A549 (cell line): ENCODE data around the gene HAUS3. TPM values are rescaled to one million over a fixed set of nuclear protein-coding genes. Genes with fewer than 3 reads are reported as not detected.

Experiments
- ATAC-seq, 2 experiments: fragments of 200-7000 bp in 1 of 2; fragments of >200 bp in 1 of 2; cut with Nextera tagmentation in 1 of 2; cut with Tn5 transposase in 1 of 2; 3 replicates each; pipeline versions ENCODE4 v1.8.0 to v1.9.1; 2018 to 2020; ENCODE audit warnings: mild to moderate bottlenecking in 1 of 2, moderate library complexity in 1 of 2
- CTCF ChIA-PET: fragments of 300-600 bp; sonication (Branson Sonifier 250); formaldehyde crosslinking; extraction: SDS; loops from one replicate; lab custom pipeline; 2021; ENCODE audit warnings: antibody characterized with exemption, inconsistent platforms; lab: Yijun Ruan, JAX
- POLR2A ChIA-PET: fragments of 350-600 bp; formaldehyde crosslinking; extraction: SDS; loops from one replicate; lab custom pipeline; 2021; ENCODE audit warnings: antibody characterized with exemption, inconsistent platforms; lab: Yijun Ruan, JAX
- DNase-seq, 2 experiments: peaks; one replicate each; pipeline versions ENCODE4 v3.0.0 to v3.0.0-alpha.2; 2011 to 2016; ENCODE audit warnings: low read depth in 1 of 2, low spot score in 1 of 2
- FAIRE-seq: peaks from 2 replicates; lab custom pipeline; 2011; peaks lifted over from hg19 to GRCh38; lab: Jason Lieb, UNC
- H3K27ac ChIP-seq, 2 experiments: fragments of >200 bp; sonication (Bioruptor Twin); formaldehyde crosslinking; 3 replicates each; pipeline ENCODE4 v1.5.1; 2016 to 2017
- H3K4me1 ChIP-seq: fragments of >200 bp; sonication (Bioruptor Twin); formaldehyde crosslinking; 3 replicates; pipeline ENCODE4 v1.6.1; 2016
- H3K4me2 ChIP-seq: fragments of >200 bp; sonication (Bioruptor Twin); formaldehyde crosslinking; 3 replicates; pipeline ENCODE4 v1.6.1; 2016
- H3K4me3 ChIP-seq: fragments of >200 bp; sonication (Bioruptor Twin); formaldehyde crosslinking; 3 replicates; pipeline ENCODE4 v1.5.1; 2016
- H3K9me3 ChIP-seq: fragments of >200 bp; sonication (Bioruptor Twin); formaldehyde crosslinking; 3 replicates; pipeline ENCODE4 v1.6.1; 2016
- CHD2 ChIP-seq: fragments of 150-350 bp; IDR thresholded peaks from 2 replicates; pipeline ENCODE4 v1.6.1; 2014; ENCODE audit warnings: low read length; ENCODE audit not compliant: partially characterized antibody
- EHF ChIP-seq: fragments of 250-450 bp; sonication (Bioruptor Pico); IDR thresholded peaks from 2 replicates; pipeline ENCODE4 v1.5.0; 2020; ENCODE audit warnings: mild to moderate bottlenecking
- FOSB ChIP-seq: fragments of 250-450 bp; sonication (Bioruptor Pico); IDR thresholded peaks from 2 replicates; pipeline ENCODE4 v1.5.0; 2020; ENCODE audit warnings: mild to moderate bottlenecking, moderate library complexity
- FOXS1 ChIP-seq: fragments of 250-450 bp; sonication (Bioruptor Pico); IDR thresholded peaks from 2 replicates; pipeline ENCODE4 v1.5.0; 2020; ENCODE audit warnings: mild to moderate bottlenecking, moderate library complexity
- HOXB13 ChIP-seq: fragments of 250-450 bp; sonication (Bioruptor Pico); IDR thresholded peaks from 2 replicates; pipeline ENCODE4 v1.5.0; 2020; ENCODE audit warnings: low read depth, mild to moderate bottlenecking, moderate library complexity
- HOXB5 ChIP-seq: fragments of 250-450 bp; sonication (Bioruptor Pico); IDR thresholded peaks from 2 replicates; pipeline ENCODE4 v1.5.0; 2020; ENCODE audit warnings: mild to moderate bottlenecking, moderate library complexity
- MAFK ChIP-seq: fragments of 450-650 bp; IDR thresholded peaks from 2 replicates; pipeline ENCODE4 v1.6.1; 2014; ENCODE audit not compliant: partially characterized antibody
- NPAS2 ChIP-seq: fragments of 250-450 bp; sonication (Bioruptor Pico); IDR thresholded peaks from 2 replicates; pipeline ENCODE4 v1.8.0; 2022; ENCODE audit warnings: mild to moderate bottlenecking, moderate library complexity, borderline replicate concordance
- RAD21 ChIP-seq, 2 experiments: fragments of >200 bp in 1 of 2; sonication (Bioruptor Twin) in 1 of 2; formaldehyde crosslinking in 1 of 2; IDR thresholded peaks in 1 of 2; conservative IDR thresholded peaks in 1 of 2; 2 replicates in 1 of 2; 3 replicates in 1 of 2; pipeline ENCODE4 v1.6.1; 2012 to 2018; ENCODE audit warnings: inconsistent platforms in 1 of 2
- RNF2 ChIP-seq: fragments of 200-600 bp; sonication (generic); IDR thresholded peaks from 2 replicates; pipeline ENCODE4 v1.6.1; 2016; ENCODE audit warnings: low read depth, mild to moderate bottlenecking, antibody characterized with exemption, moderate library complexity, borderline replicate concordance
- SMC3 ChIP-seq: fragments of >200 bp; sonication (Bioruptor Twin); formaldehyde crosslinking; IDR thresholded peaks from 3 replicates; pipeline ENCODE4 v1.6.1; 2018; ENCODE audit warnings: inconsistent platforms
- TP53 ChIP-seq: fragments of 250-450 bp; sonication (Bioruptor Pico); IDR thresholded peaks from 2 replicates; pipeline ENCODE4 v1.5.0; 2021; ENCODE audit warnings: mild to moderate bottlenecking, moderate library complexity
- ZNF302 ChIP-seq: fragments of 250-450 bp; sonication (Bioruptor Pico); IDR thresholded peaks from 2 replicates; pipeline ENCODE4 v1.9.0; 2021; ENCODE audit warnings: inconsistent platforms, mild to moderate bottlenecking, moderate library complexity
- WGBS: methylation state at CpG from one replicate; pipeline ENCODE4 v1.1.6; 2017; ENCODE audit errors: missing lambda C conversion rate; 5-methylcytosine and 5-hydroxymethylcytosine counted together
- polyA plus RNA-seq, 4 experiments: library from polyadenylated mRNA; depleted of rRNA in 3 of 4; stranded (reverse); fragments of >200 nt; fragmentation: RNase III in 1 of 4; extraction: RNeasy Plus Mini Kit Qiagen cat#74134 plus additional on column Dnase treatment in 1 of 4; gene quantifications; 2 replicates in 3 of 4; 3 replicates in 1 of 4; pipeline ENCODE4 v1.2.3, GENCODE V29; 2011 to 2017
- TF ChIP-seq, protein P1 (sequence below): fragments of 450-650 bp; IDR thresholded peaks from 2 replicates; pipeline ENCODE4 v1.6.1; 2014; ENCODE audit warnings: antibody characterized with exemption
- TF ChIP-seq, protein P2 (sequence below): fragments of >200 bp; sonication (Bioruptor Twin); formaldehyde crosslinking; IDR thresholded peaks from 3 replicates; pipeline ENCODE4 v1.6.1; 2016
- TF ChIP-seq, protein P3 (sequence below): fragments of 200-600 bp; sonication (generic); IDR thresholded peaks from 2 replicates; pipeline ENCODE4 v1.6.1; 2016; ENCODE audit warnings: antibody characterized with exemption, mild to moderate bottlenecking, moderate library complexity

The HAUS3 gene
- polyA plus RNA-seq, 2 of the 4 experiments (the other 2 are of a cell fraction): 7.7 to 10.6 TPM

DNA sequence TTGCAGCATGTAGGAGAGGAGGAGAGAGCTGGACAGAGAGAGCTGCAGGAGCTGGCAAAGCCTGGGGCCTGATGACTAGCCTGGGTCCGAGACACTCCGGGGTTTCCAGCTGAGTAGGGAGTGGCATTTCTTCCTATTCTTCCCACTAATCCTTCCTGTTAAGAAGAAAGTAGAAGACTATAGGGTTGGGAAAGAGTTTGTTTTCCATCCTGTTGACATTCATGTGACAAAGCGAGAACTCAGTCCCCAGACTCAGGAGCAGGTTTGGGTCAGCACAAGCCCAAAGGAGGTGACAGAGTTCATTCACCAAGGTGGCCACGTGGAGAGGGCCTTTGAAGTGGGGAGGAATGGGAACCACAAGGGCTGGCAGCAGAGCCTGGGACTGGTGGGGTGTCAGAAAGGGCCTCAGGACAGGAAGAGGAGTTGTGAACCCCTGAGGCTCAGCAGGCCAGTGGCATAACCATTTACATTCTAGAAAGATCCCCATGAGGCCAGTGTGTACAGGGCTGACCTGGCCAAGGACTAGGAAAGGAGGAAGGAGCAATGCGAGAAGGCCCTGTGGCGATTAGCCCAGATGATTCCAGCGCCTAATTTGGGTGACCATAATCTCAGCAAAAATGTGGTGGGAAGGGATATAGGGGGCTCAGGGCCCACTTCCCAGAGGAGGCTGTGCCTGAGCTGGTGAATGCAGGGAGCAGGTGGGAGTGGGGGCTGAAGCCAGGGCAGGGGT lies 3.3 kb upstream of the HAUS3 start (continued):
- TF ChIP-seq HOXB13: no peak
- no peak for TF ChIP-seq CHD2
- TF ChIP-seq ZNF302 (CRISPR knock-in tag): no peak
- no peak for TF ChIP-seq EHF (CRISPR knock-in tag)
- no peak for TF ChIP-seq SMC3
- no peak for TF ChIP-seq TP53 (CRISPR knock-in tag)
- TF ChIP-seq RNF2: no peak
- no peak for TF ChIP-seq FOSB

DNA sequence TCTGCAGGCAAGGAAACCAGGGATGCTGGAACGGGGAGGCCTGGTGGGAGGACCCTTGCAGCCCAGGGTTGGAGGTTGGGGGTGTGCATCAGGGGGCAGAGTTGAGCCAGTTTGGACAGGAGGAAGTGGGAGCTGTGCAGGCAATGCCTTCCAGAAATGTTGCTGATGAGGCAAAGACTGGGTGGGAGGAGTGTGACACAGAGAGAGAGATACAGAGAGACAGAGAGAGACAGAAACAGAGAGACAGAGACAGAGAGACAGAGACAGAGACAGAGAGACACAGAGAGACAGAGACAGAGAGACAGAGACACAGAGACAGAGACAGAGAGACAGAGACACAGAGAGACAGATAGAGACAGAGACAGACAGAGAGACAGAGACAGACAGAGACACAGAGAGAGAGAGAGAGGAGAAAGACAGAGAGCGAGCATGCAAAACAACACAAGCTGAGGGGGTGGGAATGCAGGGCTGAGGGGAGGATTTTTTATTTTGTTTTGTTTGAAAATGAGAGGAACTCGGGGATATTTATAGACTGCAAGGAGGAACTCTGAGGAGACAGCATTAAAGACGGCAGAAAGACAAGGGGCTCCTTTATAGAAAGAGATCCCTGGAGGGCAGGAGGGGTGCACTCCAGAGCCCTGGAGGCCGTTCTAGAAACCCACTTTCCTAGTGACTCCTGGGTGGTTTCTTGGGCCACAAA lies 1.9 kb upstream of the HAUS3 start:
- ChIA-PET CTCF (no interaction called here), POLR2A (no interaction called here)
- ATAC-seq: peak in 1 of 2 experiments; percentile 8; a peak in 1 of 6 replicates

DNA sequence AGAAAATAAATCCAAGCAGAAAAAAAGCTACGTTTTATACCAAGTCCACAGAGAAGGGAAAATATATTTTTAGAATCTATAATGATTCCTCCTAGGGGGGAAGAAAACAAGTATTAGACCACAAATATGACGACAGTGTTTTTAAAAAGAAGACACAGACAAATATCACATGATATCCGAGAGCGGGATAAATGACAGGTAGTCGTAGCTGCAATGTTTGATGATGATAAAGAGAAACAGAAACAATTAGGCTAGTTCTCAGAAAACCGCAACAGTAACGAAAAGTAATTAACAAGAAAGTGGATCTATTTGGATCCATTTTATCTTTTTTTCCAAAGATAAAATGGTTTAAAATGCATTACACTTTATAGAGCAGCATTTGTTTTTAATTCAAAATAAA lies 918 bp downstream of the HAUS3 start:
- Histone ChIP-seq H3K4me2 (peak overlapping the region; percentile 68), H3K4me3 (peak overlapping the region; percentile 91)
- POLR2A ChIA-PET: interaction anchor here (1.2 to 1.4 kb wide), 2 partner anchors 21 kb away, joined by 4 to 6 read pairs; partner anchors contain the start of gene MXD4
- DNase-seq (no peak), FAIRE-seq (no peak)
- TF ChIP-seq TP53 (CRISPR knock-in tag): no peak
- TF ChIP-seq, all 56 proteins: peak for 0
- Histone ChIP-seq H3K9me3 (no peaks in the 10 kb centered on the region), H3K4me1 (peaks cover 26% of the 10 kb centered on the region; the same call in 2 of the 3 replicates), H3K27ac (peak overlapping the region; percentile 76 to 92)
- ATAC-seq: no peak
- CTCF ChIA-PET: interaction anchor here (3.1 kb wide), 1 partner anchor 21 kb away, joined by 14 read pairs; no protein-coding TSS in a partner anchor
- 8% methylated on average over 7 of the region's 7 CpGs for WGBS

More for the DNA sequence above, 1.9 kb upstream of the HAUS3 start:
- WGBS: 78% methylated on average over 5 of the region's 5 CpGs
- Histone ChIP-seq H3K4me2 (no peak overlapping the region), H3K27ac (no peak overlapping the region), H3K9me3 (no peaks in the 10 kb centered on the region), H3K4me1 (peaks cover 16% of the 10 kb centered on the region; the same call in 2 of the 3 replicates), H3K4me3 (no peak overlapping the region)
- DNase-seq (peak; percentile 15 to 40), FAIRE-seq (no peak)
- 0 out of 5 replicates have a peak, but pooled peaks of 1 of the 2 experiments have one; percentile 24 for TF ChIP-seq RAD21 (conservative IDR thresholded peaks at IDR 0.05 in 1 of 2, IDR thresholded peaks at IDR 0.05 in 1 of 2)
- TF ChIP-seq, protein P1, sequence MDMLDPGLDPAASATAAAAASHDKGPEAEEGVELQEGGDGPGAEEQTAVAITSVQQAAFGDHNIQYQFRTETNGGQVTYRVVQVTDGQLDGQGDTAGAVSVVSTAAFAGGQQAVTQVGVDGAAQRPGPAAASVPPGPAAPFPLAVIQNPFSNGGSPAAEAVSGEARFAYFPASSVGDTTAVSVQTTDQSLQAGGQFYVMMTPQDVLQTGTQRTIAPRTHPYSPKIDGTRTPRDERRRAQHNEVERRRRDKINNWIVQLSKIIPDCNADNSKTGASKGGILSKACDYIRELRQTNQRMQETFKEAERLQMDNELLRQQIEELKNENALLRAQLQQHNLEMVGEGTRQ: no peak
- TF ChIP-seq MAFK: peak; percentile 80

DNA sequence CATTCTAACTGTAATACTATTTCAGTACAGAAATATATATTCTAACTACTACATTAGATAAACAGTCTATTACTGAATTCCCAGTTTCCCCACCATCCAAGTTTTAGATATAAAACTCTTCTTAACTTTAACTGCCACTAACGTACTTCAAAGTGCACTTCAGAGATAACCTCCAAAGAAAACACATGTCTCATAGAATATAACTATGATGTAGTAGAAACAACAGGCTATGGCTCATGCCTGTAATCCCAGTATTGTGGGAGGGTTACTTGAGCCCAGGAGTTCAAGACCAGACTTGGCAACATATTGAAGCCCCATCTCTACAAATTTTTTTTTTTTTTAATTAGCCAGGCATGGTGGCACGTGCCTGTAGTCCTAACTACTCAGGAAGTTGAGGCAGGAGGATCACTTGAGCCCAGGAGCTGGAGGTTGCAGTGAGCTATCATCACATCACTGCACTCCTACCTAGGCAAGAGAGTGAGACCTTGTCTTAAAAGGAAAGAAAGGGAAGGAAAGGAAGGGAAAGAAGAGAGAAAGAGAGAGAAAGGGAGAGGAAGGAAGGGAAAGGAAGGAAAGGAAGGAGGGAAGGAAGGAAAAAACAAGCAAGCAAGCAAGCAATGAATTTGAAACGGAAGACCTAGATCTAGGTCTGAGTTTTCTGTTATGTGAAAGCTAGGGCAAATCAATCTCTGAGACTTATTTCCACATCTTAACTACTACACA lies 4.8 kb downstream of the HAUS3 start:
- Histone ChIP-seq H3K4me3 (no peak overlapping the region), H3K4me1 (peaks cover 26% of the 10 kb centered on the region; the same call in 2 of the 3 replicates), H3K9me3 (no peaks in the 10 kb centered on the region), H3K4me2 (no peak overlapping the region), H3K27ac (no peak overlapping the region)
- FAIRE-seq: no peak
- WGBS: 85% methylated on average over 3 of the region's 3 CpGs
- no peak for DNase-seq
- POLR2A ChIA-PET: no interaction called here
- CTCF ChIA-PET: interaction anchor here (1.4 kb wide), 1 partner anchor 17 kb away, joined by 3 read pairs; no protein-coding TSS in a partner anchor
- ATAC-seq: no peak
- TF ChIP-seq, protein P2, sequence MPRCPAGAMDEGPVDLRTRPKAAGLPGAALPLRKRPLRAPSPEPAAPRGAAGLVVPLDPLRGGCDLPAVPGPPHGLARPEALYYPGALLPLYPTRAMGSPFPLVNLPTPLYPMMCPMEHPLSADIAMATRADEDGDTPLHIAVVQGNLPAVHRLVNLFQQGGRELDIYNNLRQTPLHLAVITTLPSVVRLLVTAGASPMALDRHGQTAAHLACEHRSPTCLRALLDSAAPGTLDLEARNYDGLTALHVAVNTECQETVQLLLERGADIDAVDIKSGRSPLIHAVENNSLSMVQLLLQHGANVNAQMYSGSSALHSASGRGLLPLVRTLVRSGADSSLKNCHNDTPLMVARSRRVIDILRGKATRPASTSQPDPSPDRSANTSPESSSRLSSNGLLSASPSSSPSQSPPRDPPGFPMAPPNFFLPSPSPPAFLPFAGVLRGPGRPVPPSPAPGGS: no peak
- TF ChIP-seq FOXS1 (no peak), NPAS2 (CRISPR knock-in tag) (no peak), HOXB5 (CRISPR knock-in tag) (no peak)
- TF ChIP-seq, protein P3, sequence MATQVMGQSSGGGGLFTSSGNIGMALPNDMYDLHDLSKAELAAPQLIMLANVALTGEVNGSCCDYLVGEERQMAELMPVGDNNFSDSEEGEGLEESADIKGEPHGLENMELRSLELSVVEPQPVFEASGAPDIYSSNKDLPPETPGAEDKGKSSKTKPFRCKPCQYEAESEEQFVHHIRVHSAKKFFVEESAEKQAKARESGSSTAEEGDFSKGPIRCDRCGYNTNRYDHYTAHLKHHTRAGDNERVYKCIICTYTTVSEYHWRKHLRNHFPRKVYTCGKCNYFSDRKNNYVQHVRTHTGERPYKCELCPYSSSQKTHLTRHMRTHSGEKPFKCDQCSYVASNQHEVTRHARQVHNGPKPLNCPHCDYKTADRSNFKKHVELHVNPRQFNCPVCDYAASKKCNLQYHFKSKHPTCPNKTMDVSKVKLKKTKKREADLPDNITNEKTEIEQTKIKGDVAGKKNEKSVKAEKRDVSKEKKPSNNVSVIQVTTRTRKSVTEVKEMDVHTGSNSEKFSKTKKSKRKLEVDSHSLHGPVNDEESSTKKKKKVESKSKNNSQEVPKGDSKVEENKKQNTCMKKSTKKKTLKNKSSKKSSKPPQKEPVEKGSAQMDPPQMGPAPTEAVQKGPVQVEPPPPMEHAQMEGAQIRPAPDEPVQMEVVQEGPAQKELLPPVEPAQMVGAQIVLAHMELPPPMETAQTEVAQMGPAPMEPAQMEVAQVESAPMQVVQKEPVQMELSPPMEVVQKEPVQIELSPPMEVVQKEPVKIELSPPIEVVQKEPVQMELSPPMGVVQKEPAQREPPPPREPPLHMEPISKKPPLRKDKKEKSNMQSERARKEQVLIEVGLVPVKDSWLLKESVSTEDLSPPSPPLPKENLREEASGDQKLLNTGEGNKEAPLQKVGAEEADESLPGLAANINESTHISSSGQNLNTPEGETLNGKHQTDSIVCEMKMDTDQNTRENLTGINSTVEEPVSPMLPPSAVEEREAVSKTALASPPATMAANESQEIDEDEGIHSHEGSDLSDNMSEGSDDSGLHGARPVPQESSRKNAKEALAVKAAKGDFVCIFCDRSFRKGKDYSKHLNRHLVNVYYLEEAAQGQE: no peak
